ENCODE measurements around the gene ROBO1.

ROBO1 gene

GRCh38 chr3:79761441-79761840 lies 6.4 kb downstream of the ROBO1 start:
- no peak for FAIRE-seq
- DNase-seq (ENCODE audit: insufficient read length) = no peak
- TF ChIP-seq POLR2A (IDR thresholded peaks at IDR 0.05; ENCODE audit: low read depth, low read length) (no peak), POLR2AphosphoS5 (IDR thresholded peaks at IDR 0.05; ENCODE audit: low read depth, low read length) (no peak), TAF1 (IDR thresholded peaks at IDR 0.05; ENCODE audit: borderline replicate concordance, low read depth, low read length) (no peak)

- DNase-seq (ENCODE audit: insufficient read length) = no peak
Observed at GRCh38 chr3:79751703-79752102, 16.1 kb downstream of the ROBO1 start.

GRCh38 chr3:79737530-79737929 lies 30.3 kb downstream of the ROBO1 start:
- FAIRE-seq = no peak
- TF ChIP-seq POLR2A (IDR thresholded peaks at IDR 0.05; ENCODE audit: low read depth, low read length) (no peak), POLR2AphosphoS5 (IDR thresholded peaks at IDR 0.05; ENCODE audit: low read depth, low read length) (no peak), TAF1 (IDR thresholded peaks at IDR 0.05; ENCODE audit: borderline replicate concordance, low read depth, low read length) (no peak)
- DNase-seq (ENCODE audit: insufficient read length) = no peak

More at GRCh38 chr3:79751703-79752102, 16.1 kb downstream of the ROBO1 start:
- no peak for FAIRE-seq
- TF ChIP-seq POLR2AphosphoS5 (IDR thresholded peaks at IDR 0.05; ENCODE audit: low read depth, low read length) (no peak), TAF1 (IDR thresholded peaks at IDR 0.05; ENCODE audit: borderline replicate concordance, low read depth, low read length) (no peak), POLR2A (IDR thresholded peaks at IDR 0.05; ENCODE audit: low read depth, low read length) (no peak)

GRCh38 chr3:79729096-79729495 lies 38.7 kb downstream of the ROBO1 start:
- no peak for TF ChIP-seq TAF1 (IDR thresholded peaks at IDR 0.05; ENCODE audit: borderline replicate concordance, low read depth, low read length)
- DNase-seq (ENCODE audit: insufficient read length) = no peak
- no peak for FAIRE-seq

GRCh38 chr3:79726786-79727185 lies 41.0 kb downstream of the ROBO1 start:
- no peak for TF ChIP-seq POLR2A (IDR thresholded peaks at IDR 0.05; ENCODE audit: low read depth, low read length)
- no peak for TF ChIP-seq TAF1 (IDR thresholded peaks at IDR 0.05; ENCODE audit: borderline replicate concordance, low read depth, low read length)
- TF ChIP-seq POLR2AphosphoS5 (IDR thresholded peaks at IDR 0.05; ENCODE audit: low read depth, low read length) = no peak
- DNase-seq (ENCODE audit: insufficient read length) (no peak), FAIRE-seq (no peak)

- TF ChIP-seq POLR2AphosphoS5 (IDR thresholded peaks at IDR 0.05; ENCODE audit: low read depth, low read length) (no peak), POLR2A (IDR thresholded peaks at IDR 0.05; ENCODE audit: low read depth, low read length) (no peak), TAF1 (IDR thresholded peaks at IDR 0.05; ENCODE audit: borderline replicate concordance, low read depth, low read length) (no peak)
- FAIRE-seq = no peak
- DNase-seq (ENCODE audit: insufficient read length) = no peak
Observed at GRCh38 chr3:79724206-79724605, 43.6 kb downstream of the ROBO1 start.

GRCh38 chr3:79690072-79690471 lies 77.7 kb downstream of the ROBO1 start:
- FAIRE-seq (no peak), DNase-seq (ENCODE audit: insufficient read length) (no peak)
- TF ChIP-seq POLR2AphosphoS5 (IDR thresholded peaks at IDR 0.05; ENCODE audit: low read depth, low read length) = no peak
- no peak for TF ChIP-seq TAF1 (IDR thresholded peaks at IDR 0.05; ENCODE audit: borderline replicate concordance, low read depth, low read length)
- no peak for TF ChIP-seq POLR2A (IDR thresholded peaks at IDR 0.05; ENCODE audit: low read depth, low read length)

- TF ChIP-seq POLR2A (IDR thresholded peaks at IDR 0.05; ENCODE audit: low read depth, low read length) = no peak
- TF ChIP-seq TAF1 (IDR thresholded peaks at IDR 0.05; ENCODE audit: borderline replicate concordance, low read depth, low read length) = no peak
- no peak for DNase-seq (ENCODE audit: insufficient read length)
- no peak for FAIRE-seq
Observed at GRCh38 chr3:79685108-79685507, 82.7 kb downstream of the ROBO1 start.

GRCh38 chr3:79684041-79684440 lies 83.8 kb downstream of the ROBO1 start:
- TF ChIP-seq POLR2A (IDR thresholded peaks at IDR 0.05; ENCODE audit: low read depth, low read length) (no peak), POLR2AphosphoS5 (IDR thresholded peaks at IDR 0.05; ENCODE audit: low read depth, low read length) (no peak), TAF1 (IDR thresholded peaks at IDR 0.05; ENCODE audit: borderline replicate concordance, low read depth, low read length) (no peak)
- FAIRE-seq (no peak), DNase-seq (ENCODE audit: insufficient read length) (no peak)

- no peak for DNase-seq (ENCODE audit: insufficient read length)
- TF ChIP-seq POLR2AphosphoS5 (IDR thresholded peaks at IDR 0.05; ENCODE audit: low read depth, low read length) (no peak), TAF1 (IDR thresholded peaks at IDR 0.05; ENCODE audit: borderline replicate concordance, low read depth, low read length) (no peak), POLR2A (IDR thresholded peaks at IDR 0.05; ENCODE audit: low read depth, low read length) (no peak)
- FAIRE-seq = no peak
Observed at GRCh38 chr3:79672731-79673130, 95.1 kb downstream of the ROBO1 start.

GRCh38 chr3:79672075-79672474 lies 95.7 kb downstream of the ROBO1 start:
- FAIRE-seq (no peak), DNase-seq (ENCODE audit: insufficient read length) (no peak)
- TF ChIP-seq POLR2AphosphoS5 (IDR thresholded peaks at IDR 0.05; ENCODE audit: low read depth, low read length) = no peak
- TF ChIP-seq TAF1 (IDR thresholded peaks at IDR 0.05; ENCODE audit: borderline replicate concordance, low read depth, low read length) = no peak

GRCh38 chr3:79670178-79670577 lies 97.6 kb downstream of the ROBO1 start:
- TF ChIP-seq POLR2AphosphoS5 (IDR thresholded peaks at IDR 0.05; ENCODE audit: low read depth, low read length) = no peak
- TF ChIP-seq TAF1 (IDR thresholded peaks at IDR 0.05; ENCODE audit: borderline replicate concordance, low read depth, low read length) = no peak
- no peak for TF ChIP-seq POLR2A (IDR thresholded peaks at IDR 0.05; ENCODE audit: low read depth, low read length)
- no peak for FAIRE-seq
- DNase-seq (ENCODE audit: insufficient read length) = no peak

GRCh38 chr3:79664455-79664854 lies 103.3 kb downstream of the ROBO1 start:
- DNase-seq (ENCODE audit: insufficient read length) (no peak), FAIRE-seq (no peak)
- TF ChIP-seq POLR2A (IDR thresholded peaks at IDR 0.05; ENCODE audit: low read depth, low read length) (no peak), TAF1 (IDR thresholded peaks at IDR 0.05; ENCODE audit: borderline replicate concordance, low read depth, low read length) (no peak), POLR2AphosphoS5 (IDR thresholded peaks at IDR 0.05; ENCODE audit: low read depth, low read length) (no peak)

All from GM12892 (cell line).